RPMI8226 (cell line): ENCODE data around the gene SMIM44.

ENCODE experiments used
- DNase-seq: peaks from one replicate; pipeline ENCODE4 v3.0.0-alpha.2; 2015

The SMIM44 gene

DNA sequence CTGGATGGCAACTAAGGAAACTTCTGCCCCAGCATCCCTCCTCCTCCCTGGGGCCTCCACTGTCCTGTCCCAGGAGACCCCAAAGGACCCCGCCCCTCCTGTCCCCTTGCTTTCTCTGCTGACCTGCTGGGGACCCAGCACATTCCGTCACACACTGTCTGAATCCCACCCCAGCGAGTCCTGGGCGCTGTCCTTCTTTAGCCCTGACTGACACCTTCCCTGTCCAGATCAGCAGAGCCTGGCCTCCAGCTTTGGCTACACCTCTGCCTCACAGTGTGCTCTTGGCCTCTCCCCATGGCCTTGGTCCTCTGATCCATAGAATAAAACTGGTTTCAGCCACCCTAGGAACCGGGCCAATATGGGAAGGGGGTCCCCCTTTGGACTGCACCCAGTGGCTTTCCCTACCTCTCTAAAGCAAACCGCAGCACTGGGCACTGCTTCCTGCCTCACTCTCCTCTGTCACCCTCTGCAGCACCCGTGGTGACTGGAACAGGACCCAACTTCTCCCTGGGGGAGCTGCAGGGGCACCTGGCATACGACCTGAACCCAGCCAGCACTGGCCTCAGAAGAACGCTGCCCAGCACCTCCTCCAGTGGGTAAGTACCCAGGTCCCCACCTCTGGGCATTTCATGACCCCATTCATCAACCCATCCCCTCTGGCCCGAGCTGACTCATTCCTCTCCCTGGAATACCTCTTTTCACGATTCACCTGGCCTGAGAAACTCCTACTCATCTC, 49.3 kb downstream of the SMIM44 start:
- DNase-seq: no peak

DNA sequence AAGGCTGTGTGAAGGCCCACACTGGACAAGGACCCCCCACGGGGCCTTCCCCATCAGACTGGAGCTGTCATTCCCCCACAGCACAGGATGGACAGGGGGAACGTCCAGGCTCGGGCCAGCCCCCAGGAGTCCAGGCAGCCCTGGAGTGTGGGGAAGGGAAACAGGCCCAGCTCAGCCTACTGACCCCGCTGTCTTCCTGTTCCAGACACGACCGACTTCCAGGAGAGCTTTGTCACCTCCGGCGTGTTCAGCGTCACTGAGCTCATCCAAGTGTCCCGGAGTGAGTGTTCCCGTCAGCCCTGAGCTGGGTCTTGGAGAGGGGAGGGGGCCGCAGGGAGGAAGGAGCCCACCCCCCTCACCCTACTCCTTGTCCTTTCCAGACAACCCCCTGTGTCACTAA, 49.9 kb downstream of the SMIM44 start:
- DNase-seq: no peak
